HG03460 (cell line): ENCODE data around the gene AGPAT3.

ENCODE experiments used
- ATAC-seq: cut with Tn5 transposase; IDR thresholded peaks from one replicate; pipeline ENCODE4 v1.9.1; 2021; ENCODE audit not compliant: unreplicated experiment

Gene AGPAT3

GRCh38 chr21:44018127-44018526 is 153.1 kb downstream of the AGPAT3 start:
- no peak for ATAC-seq

GRCh38 chr21:44018813-44019567 is 154.0 kb downstream of the AGPAT3 start:
- no peak for ATAC-seq

GRCh38 chr21:44019568-44019958 is 154.5 kb downstream of the AGPAT3 start:
- no peak for ATAC-seq

GRCh38 chr21:44020551-44020950 is 155.5 kb downstream of the AGPAT3 start:
- no peak for ATAC-seq

GRCh38 chr21:44021064-44021463 is 156.0 kb downstream of the AGPAT3 start:
- ATAC-seq, result no peak

GRCh38 chr21:44024257-44024656 is 159.2 kb downstream of the AGPAT3 start:
- no peak for ATAC-seq

- no peak for ATAC-seq
These were observed 159.9 kb downstream of the AGPAT3 start for GRCh38 chr21:44024887-44025353.

- no peak for ATAC-seq
These were observed 162.7 kb downstream of the AGPAT3 start for GRCh38 chr21:44027607-44028286.

GRCh38 chr21:44028287-44028659 is 163.2 kb downstream of the AGPAT3 start:
- no peak for ATAC-seq

- no peak for ATAC-seq
These were observed 164.6 kb downstream of the AGPAT3 start for GRCh38 chr21:44029460-44030087.

GRCh38 chr21:44035244-44035643 is 170.2 kb downstream of the AGPAT3 start:
- ATAC-seq, result no peak
